ENCODE results near the gene CLEC11A. TPM values are rescaled to one million over a fixed set of nuclear protein-coding genes. Genes with fewer than 3 reads are reported as not detected.

The CLEC11A gene
- total and polyA plus RNA-seq, 2 of the 8 experiments (the other 6 are each of a cell fraction or from before 2014, with no cell fraction given): 4.3 to 17.4 TPM

DNA sequence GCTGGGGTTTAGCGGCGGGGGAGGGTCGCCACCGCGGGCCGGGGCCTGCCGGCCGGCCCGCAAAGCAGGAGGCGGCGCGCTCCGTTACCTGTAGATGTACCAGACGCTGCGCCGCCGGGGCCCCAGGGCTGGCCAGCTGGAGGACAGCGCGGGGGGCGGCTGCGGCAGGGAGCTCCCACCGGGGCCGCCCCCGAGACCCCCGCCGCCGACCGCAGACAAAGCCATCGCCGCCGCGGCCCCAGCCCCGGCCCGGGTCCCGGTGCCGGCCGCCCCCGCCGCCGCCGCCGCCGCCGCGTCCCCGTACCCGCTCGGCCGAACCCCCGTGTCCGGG lies 28.4 kb upstream of the CLEC11A start (continued):
- TF ChIP-seq, protein P1, sequence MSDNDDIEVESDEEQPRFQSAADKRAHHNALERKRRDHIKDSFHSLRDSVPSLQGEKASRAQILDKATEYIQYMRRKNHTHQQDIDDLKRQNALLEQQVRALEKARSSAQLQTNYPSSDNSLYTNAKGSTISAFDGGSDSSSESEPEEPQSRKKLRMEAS (IDR thresholded peaks at IDR 0.05): no peak
